OCI-M2 (cell line): ENCODE measurements around the gene SLAMF6.
"Not testable (repeated sequence)": the region's sequence is repeated elsewhere in the genome, so short reads cannot be mapped to it uniquely, and the experiment has no call there.

Source experiments
- DNase-seq: peaks from one replicate; lab custom pipeline; 2025; ENCODE audit not compliant: unreplicated experiment; lab: John Stamatoyannopoulos, UW

Gene SLAMF6

GRCh38 chr1:160517519-160517918, 5.5 kb downstream of the SLAMF6 start:
- DNase-seq: not testable (repeated sequence)

GRCh38 chr1:160515908-160516307, 7.1 kb downstream of the SLAMF6 start:
- DNase-seq: not testable (repeated sequence)

- no peak for DNase-seq
Observed at GRCh38 chr1:160504651-160505050, 18.4 kb downstream of the SLAMF6 start.

GRCh38 chr1:160503087-160503486, 20.0 kb downstream of the SLAMF6 start:
- DNase-seq: no peak

GRCh38 chr1:160500321-160500990, 22.6 kb downstream of the SLAMF6 start:
- DNase-seq: no peak

GRCh38 chr1:160499631-160500030, 23.4 kb downstream of the SLAMF6 start:
- no peak for DNase-seq

DNA sequence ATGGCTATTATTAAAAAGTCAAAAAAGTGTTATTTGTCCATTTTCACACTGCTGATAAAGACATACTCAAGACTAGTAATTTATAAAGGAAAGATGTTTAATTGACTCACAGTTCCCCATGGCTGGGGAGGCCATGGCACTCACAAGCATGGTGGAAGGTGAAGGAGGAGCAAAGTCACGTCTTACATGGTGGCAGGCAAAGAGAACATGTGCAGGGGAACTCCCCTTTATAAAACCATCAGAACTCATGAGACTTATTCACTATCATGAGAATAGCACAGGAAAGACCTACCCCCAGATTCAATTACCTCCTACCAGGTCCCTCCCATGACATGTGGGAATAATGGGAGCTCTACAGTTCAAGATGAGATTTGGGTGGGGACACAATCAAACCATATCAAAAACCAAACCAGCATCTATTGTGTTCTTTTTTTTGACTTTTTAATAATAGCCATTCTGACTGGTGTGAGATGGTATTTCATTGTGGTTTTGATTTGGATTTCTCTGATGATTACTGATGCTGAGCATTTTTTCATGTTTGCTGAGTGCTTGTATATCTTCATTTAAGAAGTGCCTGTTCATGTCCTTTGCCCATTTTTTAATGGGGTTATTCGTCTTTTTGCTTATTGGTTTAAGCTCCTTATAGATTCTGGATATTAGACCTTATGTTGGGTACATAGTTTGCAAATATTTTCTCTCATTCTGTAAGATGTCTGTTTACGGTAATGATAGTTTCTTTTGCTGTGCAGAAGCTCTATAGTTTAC, 24.6 kb downstream of the SLAMF6 start:
- DNase-seq: not testable (repeated sequence)

- no peak for DNase-seq
Observed at GRCh38 chr1:160496334-160496733, 26.7 kb downstream of the SLAMF6 start.

DNA sequence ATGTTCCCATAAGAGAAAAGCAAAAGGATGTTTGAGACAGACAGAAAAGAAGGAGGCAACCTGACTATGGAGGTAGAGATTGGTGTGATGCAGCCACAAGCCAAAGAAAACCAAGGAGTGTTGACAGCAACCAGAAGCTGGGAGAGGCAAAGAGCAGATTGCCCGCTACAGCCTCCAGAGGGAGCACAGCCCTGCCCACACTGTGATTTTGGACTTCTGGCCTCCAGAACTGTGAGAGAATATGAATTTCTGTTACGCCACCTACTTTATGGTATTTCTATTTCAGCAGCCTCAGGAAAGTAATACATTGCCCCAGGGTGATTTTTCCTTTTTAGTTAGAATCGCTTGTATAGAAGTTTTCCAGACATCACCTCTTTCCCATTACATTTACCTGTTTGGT, 28.4 kb downstream of the SLAMF6 start:
- no peak for DNase-seq

- DNase-seq: no peak
Observed at GRCh38 chr1:160492617-160493016, 30.4 kb downstream of the SLAMF6 start.

- DNase-seq: no peak
Observed at GRCh38 chr1:160491981-160492380, 31.1 kb downstream of the SLAMF6 start.

DNA sequence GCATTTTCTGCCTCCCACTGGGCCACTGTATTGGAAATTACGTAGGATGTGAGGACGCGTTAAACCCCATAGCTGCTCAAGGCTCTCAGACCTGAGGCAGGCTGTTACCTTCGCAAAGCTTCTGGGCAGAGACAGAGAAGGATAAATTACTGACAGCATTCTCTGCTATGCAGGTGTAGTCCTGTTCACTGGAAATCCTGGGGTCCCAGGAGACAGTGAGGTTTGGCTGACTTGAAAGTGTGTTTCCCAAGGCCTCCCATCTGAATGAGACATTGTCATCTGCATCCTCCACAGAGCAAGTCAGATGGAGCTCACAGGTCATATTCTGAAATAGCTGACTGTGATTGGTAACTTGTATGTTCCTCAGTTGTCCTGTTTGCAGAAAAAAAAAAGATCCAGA, 32.0 kb downstream of the SLAMF6 start:
- DNase-seq: no peak

- no peak for DNase-seq
Observed at GRCh38 chr1:160489513-160490261, 33.4 kb downstream of the SLAMF6 start.

DNA sequence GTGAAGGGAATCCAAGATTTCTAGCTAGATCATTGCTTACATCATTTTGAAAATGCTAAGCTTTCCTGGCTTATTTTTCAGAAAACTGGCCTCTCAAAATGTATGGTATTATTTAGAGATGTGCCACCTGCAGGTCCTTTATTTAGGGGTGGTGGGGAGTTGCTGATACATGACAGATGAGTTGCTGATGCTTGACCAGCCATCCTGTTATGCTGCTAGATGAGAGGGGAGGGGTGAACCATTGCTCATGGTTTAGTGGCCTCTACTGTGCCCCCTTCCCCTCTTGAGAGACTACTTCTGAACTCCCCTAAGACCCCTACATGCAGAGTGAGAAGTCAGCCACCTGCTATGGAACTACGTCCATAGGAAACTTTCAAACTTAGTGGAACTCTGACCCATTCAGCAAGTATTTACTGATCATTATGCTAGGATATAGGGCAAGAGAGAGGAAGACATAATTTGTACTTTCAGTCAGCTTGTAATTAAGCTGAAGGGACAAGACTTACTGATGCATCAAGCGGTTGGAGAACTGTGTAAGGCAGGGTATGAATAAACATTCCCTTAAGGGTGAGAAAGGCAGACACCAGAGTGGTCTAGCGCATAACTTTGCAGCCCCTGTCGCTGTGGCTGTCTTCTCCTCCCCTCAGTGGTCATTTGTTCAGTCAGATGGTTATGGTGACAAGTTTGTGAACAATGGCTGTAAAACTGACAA, 34.6 kb downstream of the SLAMF6 start:
- no peak for DNase-seq

DNA sequence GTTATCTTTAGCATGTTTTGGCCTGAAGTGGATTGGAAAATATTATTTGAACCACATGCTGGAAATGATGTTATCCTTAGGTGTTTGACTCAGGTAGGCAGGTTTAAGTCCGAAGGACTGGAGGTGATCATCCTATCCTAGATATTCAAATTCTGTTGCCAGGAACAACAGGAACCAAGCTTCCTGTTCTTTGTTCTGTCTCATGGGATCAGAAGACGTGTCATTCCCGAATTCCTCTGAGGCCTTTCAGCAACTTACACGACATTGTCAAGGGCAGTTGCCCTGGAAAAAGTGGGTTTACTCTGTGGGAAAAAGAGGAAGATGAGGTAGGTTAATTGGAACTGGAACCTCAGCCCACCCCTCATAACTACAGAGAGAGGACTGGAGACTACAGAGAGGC, 36.6 kb downstream of the SLAMF6 start:
- DNase-seq: no peak

- no peak for DNase-seq
Observed at GRCh38 chr1:160483505-160484185, 39.4 kb downstream of the SLAMF6 start.

DNA sequence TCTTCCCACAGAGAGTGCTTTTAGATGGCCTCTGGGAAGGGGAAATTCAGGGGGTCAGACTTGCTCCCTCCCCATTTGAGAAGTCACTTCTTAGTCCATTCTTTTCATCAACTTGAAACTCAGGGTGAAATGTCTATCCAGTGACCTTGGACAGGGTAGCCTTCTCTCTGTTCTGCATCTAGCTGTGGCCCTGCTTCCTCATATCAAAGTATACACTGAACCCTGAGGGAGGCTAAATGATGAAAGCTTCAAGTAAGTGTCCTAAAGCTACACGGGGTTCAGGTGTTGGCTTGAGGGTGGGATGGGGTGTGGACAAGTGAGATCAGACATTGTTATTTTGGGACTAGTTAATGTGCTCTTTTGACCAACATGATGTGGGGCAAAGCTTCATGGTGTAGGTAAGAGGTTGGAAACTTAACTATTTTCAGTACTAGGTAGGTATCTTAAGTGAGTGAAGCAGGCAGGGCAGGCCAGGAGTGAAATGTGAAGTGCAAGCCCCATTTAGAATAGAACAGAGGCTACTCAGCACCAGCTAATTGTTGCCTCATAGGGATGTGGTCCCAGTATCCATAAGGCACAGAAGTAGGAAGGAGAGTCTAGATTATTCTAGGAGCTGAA, 41.0 kb downstream of the SLAMF6 start:
- DNase-seq: no peak

DNA sequence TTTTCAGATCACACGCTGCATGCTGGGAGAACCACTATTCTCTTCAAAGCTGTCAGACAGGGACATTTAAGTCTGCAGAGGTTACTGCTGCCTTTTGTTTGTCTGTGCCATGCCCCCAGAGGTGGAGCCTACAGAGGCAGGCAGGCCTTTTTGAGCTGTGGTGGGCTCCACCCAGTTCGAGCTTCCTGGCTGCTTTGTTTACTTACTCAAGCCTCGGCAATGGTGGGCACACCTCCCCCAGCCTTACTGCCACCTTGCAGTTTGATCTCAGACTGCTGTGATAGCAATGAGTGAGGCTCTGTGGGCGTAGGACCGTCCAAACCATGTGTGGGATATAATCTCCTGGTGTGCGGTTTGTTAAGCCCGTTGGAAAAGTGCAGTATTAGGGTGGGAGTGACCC, 42.3 kb downstream of the SLAMF6 start:
- DNase-seq: not testable (repeated sequence)

DNA sequence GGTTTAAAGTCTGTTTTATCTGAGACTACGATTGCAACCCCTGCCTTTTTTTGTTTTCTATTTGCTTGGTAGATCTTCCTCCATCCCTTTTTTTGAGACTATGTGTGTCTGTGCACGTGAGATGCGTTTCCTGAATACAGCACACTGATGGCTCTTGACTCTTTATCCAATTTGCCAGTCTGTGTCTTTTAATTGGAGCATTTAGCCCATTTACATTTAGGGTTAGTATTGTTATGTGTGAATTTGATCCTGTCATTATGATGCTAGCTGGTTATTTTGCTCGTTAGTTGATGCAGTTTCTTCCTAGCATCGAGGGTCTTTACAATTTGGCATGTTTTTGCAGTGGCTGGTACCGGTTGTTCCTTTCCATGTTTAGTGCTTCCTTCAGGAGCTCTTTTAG, 44.0 kb downstream of the SLAMF6 start:
- DNase-seq: not testable (repeated sequence)
